HepG2 (cell line): ENCODE measurements around the gene OR52L1. TPM values are rescaled to one million over a fixed set of nuclear protein-coding genes. Genes with fewer than 3 reads are reported as not detected.

Source experiments
- ATAC-seq: fragments of 200-7000 bp; cut with Tn5 transposase; 3 replicates; pipeline ENCODE4 v1.9.1; 2020; ENCODE audit warnings: mild to moderate bottlenecking, moderate library complexity
- BruUV-seq: library from RNA; stranded (reverse); fragments of 400-500 nt; replicated peaks from 2 replicates; lab custom pipeline; 2021; lab: Mats Ljungman, UMichigan
- CTCF ChIA-PET: fragments of 300-600 bp; formaldehyde crosslinking; extraction: SDS; loops from one replicate; lab custom pipeline; 2021; ENCODE audit warnings: low total read pairs, inconsistent platforms, low intra/inter-chr PET ratio; lab: Yijun Ruan, JAX
- POLR2A ChIA-PET: fragments of 350-600 bp; sonication (Branson Sonifier 250); formaldehyde crosslinking; loops from one replicate; lab custom pipeline; 2020; ENCODE audit warnings: antibody characterized with exemption, inconsistent platforms; lab: Yijun Ruan, JAX
- DNase-seq: peaks from one replicate; pipeline ENCODE4 v3.0.0-alpha.2; 2015; ENCODE audit warnings: low spot score
- FAIRE-seq: peaks from 3 replicates; lab custom pipeline; 2011; peaks lifted over from hg19 to GRCh38; lab: Jason Lieb, UNC
- H2AFZ ChIP-seq: one replicate; pipeline ENCODE4 v1.6.1; 2011; ENCODE audit warnings: low read length, inconsistent platforms
- H3K27ac ChIP-seq: fragments of 300-600 bp; 3 replicates; pipeline ENCODE4 v1.8.0; 2011; ENCODE audit warnings: mixed run types, mild to moderate bottlenecking, mixed read lengths, low read length, inconsistent platforms; ENCODE audit not compliant: insufficient read depth; ENCODE audit errors: extremely low read length
- H3K27me3 ChIP-seq, 2 experiments: fragments of 200-600 bp in 1 of 2; 2 replicates in 1 of 2; 3 replicates in 1 of 2; pipeline versions ENCODE4 v1.6.0 to v1.8.0; 2011; ENCODE audit warnings: low read length in 2 of 2, mild to moderate bottlenecking in 2 of 2, moderate library complexity in 2 of 2, inconsistent platforms in 1 of 2; ENCODE audit not compliant: insufficient read depth in 2 of 2, control insufficient read depth in 1 of 2
- H3K36me3 ChIP-seq, 2 experiments: fragments of 200-600 bp in 1 of 2; replicated peaks in 1 of 2; 2 replicates in 1 of 2; 3 replicates in 1 of 2; pipeline versions ENCODE4 v1.5.1 to v1.8.0; 2011; ENCODE audit warnings: low read length in 2 of 2, inconsistent platforms in 1 of 2; ENCODE audit not compliant: insufficient read depth in 2 of 2, control insufficient read depth in 1 of 2
- H3K4me1 ChIP-seq: 2 replicates; pipeline ENCODE4 v1.5.1; 2012; ENCODE audit warnings: low read length, inconsistent platforms; ENCODE audit not compliant: insufficient read depth
- H3K4me2 ChIP-seq: 2 replicates; pipeline ENCODE4 v1.6.0; 2011; ENCODE audit warnings: low read depth, low read length, inconsistent platforms
- H3K4me3 ChIP-seq, 3 experiments: fragments of 200-600 bp in 1 of 3; sonication (generic), shearing (Covaris generic) in 1 of 3; replicated peaks in 1 of 3; 2 replicates each; pipeline ENCODE4 v1.5.1; 2011 to 2016; ENCODE audit warnings: low read length in 3 of 3, inconsistent platforms in 2 of 3, low read depth in 2 of 3, mild to moderate bottlenecking in 2 of 3, control low read depth in 1 of 3, mixed read lengths in 1 of 3; ENCODE audit not compliant: insufficient read depth in 1 of 3
- H3K79me2 ChIP-seq: one replicate; pipeline ENCODE4 v1.6.1; 2011; ENCODE audit warnings: low read length, inconsistent platforms; ENCODE audit not compliant: insufficient read depth
- H3K9ac ChIP-seq: 2 replicates; pipeline ENCODE4 v1.6.0; 2011; ENCODE audit warnings: mild to moderate bottlenecking, low read depth, low read length, inconsistent platforms; ENCODE audit not compliant: insufficient read depth
- H3K9me3 ChIP-seq: 2 replicates; pipeline ENCODE4 v1.5.1; 2012; ENCODE audit warnings: mild to moderate bottlenecking, low read length
- H4K20me1 ChIP-seq: 2 replicates; pipeline ENCODE4 v1.6.0; 2011; ENCODE audit warnings: inconsistent platforms, mild to moderate bottlenecking, low read length, moderate library complexity; ENCODE audit not compliant: insufficient read depth
- ATF7 ChIP-seq, 2 experiments: fragments of 450-650 bp in 1 of 2; sonication (generic) in 1 of 2; formaldehyde crosslinking in 1 of 2; IDR thresholded peaks; 2 replicates each; pipeline versions ENCODE4 v1.4.0 to v1.6.1; 2016 to 2020; ENCODE audit warnings: antibody characterized with exemption in 1 of 2, mild to moderate bottlenecking in 1 of 2, missing genetic modification reagents in 1 of 2
- CREB1 ChIP-seq, 2 experiments: fragments of 450-650 bp in 1 of 2; IDR thresholded peaks; 2 replicates each; pipeline ENCODE4 v1.6.1; 2016 to 2017; ENCODE audit warnings: control low read depth in 1 of 2, mild to moderate bottlenecking in 1 of 2, missing compliant biosample characterization in 1 of 2, missing genetic modification characterization in 1 of 2
- PATZ1 ChIP-seq: sonication (generic); formaldehyde crosslinking; IDR thresholded peaks from 2 replicates; pipeline ENCODE4 v1.4.0; 2020; ENCODE audit warnings: missing genetic modification reagents
- ZBED4 ChIP-seq: sonication (generic); formaldehyde crosslinking; IDR thresholded peaks from 2 replicates; pipeline ENCODE4 v1.4.0; 2020; ENCODE audit warnings: missing genetic modification reagents, borderline replicate concordance
- ZNF20 ChIP-seq: sonication (generic); formaldehyde crosslinking; IDR thresholded peaks from 2 replicates; pipeline ENCODE4 v1.4.0; 2020; ENCODE audit warnings: mild to moderate bottlenecking, moderate library complexity, missing genetic modification reagents
- ZNF572 ChIP-seq: sonication (generic); formaldehyde crosslinking; IDR thresholded peaks from 2 replicates; pipeline ENCODE4 v1.5.1; 2020; ENCODE audit warnings: mild to moderate bottlenecking, missing genetic modification reagents
- ZNF761 ChIP-seq: sonication (generic); formaldehyde crosslinking; conservative IDR thresholded peaks from 2 replicates; pipeline ENCODE4 v1.4.0; 2020; ENCODE audit warnings: mild to moderate bottlenecking, missing genetic modification reagents
- ZNF883 ChIP-seq: sonication (generic); formaldehyde crosslinking; IDR thresholded peaks from 2 replicates; pipeline ENCODE4 v1.5.1; 2020; ENCODE audit warnings: mild to moderate bottlenecking, missing genetic modification reagents; ENCODE audit errors: not compliant biosample characterization
- WGBS: methylation state at CpG from one replicate; pipeline ENCODE4 v1.1.6; 2017; ENCODE audit warnings: low lambda C conversion rate; 5-methylcytosine and 5-hydroxymethylcytosine counted together
- in situ Hi-C: cut with HindIII; loops from 2 replicates; pipeline ENCODE4 v1.10.0; 2017; ENCODE audit warnings: low pct_unique_long_range_greater_than_20kb; ENCODE audit not compliant: extremely low pct_ligation_motif_present
- intact Hi-C: fragments of 100-400 bp; cut with micrococcal nuclease; formaldehyde crosslinking; loops from one replicate; pipeline ENCODE4 v1.10.0; 2022; ENCODE audit not compliant: unreplicated experiment
- polyA plus RNA-seq, 8 experiments: library from polyadenylated mRNA; depleted of rRNA in 3 of 8; stranded (reverse) in 7 of 8; unstranded in 1 of 8; fragments of >200 nt; fragmentation: Illumina TruSeq in 4 of 8; extraction: Trizol in 4 of 8; gene quantifications; 2 replicates each; pipeline versions ENCODE4 v1.2.1 to v1.2.3, GENCODE V29; 2011 to 2016; ENCODE audit warnings: low read depth in 4 of 8, missing spikeins in 1 of 8, mixed read lengths in 1 of 8; ENCODE audit not compliant: insufficient read depth in 1 of 8
- total RNA-seq, 5 experiments: library from RNA; depleted of rRNA; stranded (reverse); fragments of >200 nt; fragmentation: Illumina TruSeq; extraction: Trizol; gene quantifications; 2 replicates each; pipeline ENCODE4 v1.2.3, GENCODE V29; 2016; ENCODE audit warnings: low read depth in 1 of 5

The OR52L1 gene
- total and polyA plus RNA-seq, 2 of the 13 experiments (the other 11 are each of a cell fraction or from before 2014, with no cell fraction given), result not detected

- no peak for TF ChIP-seq ZBED4
- no peak for TF ChIP-seq ZNF20 (CRISPR knock-in tag)
- TF ChIP-seq ZNF883, result no peak
- TF ChIP-seq, all 625 proteins: peak for 0
Observed at GRCh38 chr11:5968394-5968793, 18.4 kb downstream of the OR52L1 start, which contains the start of gene OR56A5 (continued).

DNA sequence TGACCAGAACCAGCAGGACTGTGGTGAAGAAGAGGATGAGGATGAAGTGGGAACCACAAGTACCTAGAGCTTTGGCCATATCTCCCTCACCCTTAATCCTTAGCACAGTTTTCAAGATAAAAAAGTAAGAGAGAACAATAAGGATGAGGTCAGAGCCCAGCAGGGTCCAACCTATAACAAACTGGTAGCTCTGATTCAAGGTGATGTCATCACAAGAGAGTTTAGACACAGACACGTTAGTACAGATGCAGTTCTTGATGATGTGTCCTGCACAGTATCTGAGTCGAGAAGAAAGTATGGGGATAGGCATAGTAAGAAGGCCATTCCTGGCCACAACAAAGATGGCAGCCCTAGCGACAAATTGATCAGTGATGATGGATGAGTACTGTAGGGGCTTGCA, 19.1 kb downstream of the OR52L1 start:
- TF ChIP-seq ZNF572, result no peak
- peak; percentile 72 for TF ChIP-seq ATF7 (IDR thresholded peaks at IDR 0.05)
- TF ChIP-seq ATF7 (CRISPR knock-in tag; IDR thresholded peaks at IDR 0.05), result no peak
- no peak for TF ChIP-seq PATZ1 (CRISPR knock-in tag)
- TF ChIP-seq ZNF761 (CRISPR knock-in tag), result no peak
- peak; percentile 50; the same call in 1 of the 2 replicates for TF ChIP-seq CREB1 (IDR thresholded peaks at IDR 0.05)
- TF ChIP-seq CREB1 (CRISPR knock-in tag; IDR thresholded peaks at IDR 0.05), result no peak
- Histone ChIP-seq H3K36me3 (no peaks in the 10 kb centered on the region), H2AFZ (no peak overlapping the region), H3K4me3 (no peak overlapping the region), H3K79me2 (no peaks in the 10 kb centered on the region), H3K27me3 (no peaks in the 10 kb centered on the region), H4K20me1 (no peaks in the 10 kb centered on the region), H3K9ac (no peak overlapping the region), H3K27ac (no peak overlapping the region), H3K4me2 (no peak overlapping the region), H3K9me3 (peaks cover 13% of the 10 kb centered on the region), H3K4me1 (no peaks in the 10 kb centered on the region)
- in situ Hi-C loops (no loop called here), intact Hi-C loops (no loop called here)
- FAIRE-seq (no peak), DNase-seq (no peak), ATAC-seq (no peak)
- ChIA-PET POLR2A (no interaction called here), CTCF (no interaction called here)
- no TSS peak for BruUV-seq
- 0% methylated on average over 3 of the region's 3 CpGs for whole genome bisulfite sequencing
